ENCODE data around the gene LACC1. TPM values are rescaled to one million over a fixed set of nuclear protein-coding genes. Genes with fewer than 3 reads are reported as not detected.

LACC1 gene
- total and polyA plus RNA-seq, 2 of the 13 experiments (the other 11 are each of a cell fraction or from before 2014, with no cell fraction given) = 0.92 to 1.7 TPM

GRCh38 chr13:43878892-43879754 lies 581 bp upstream of the LACC1 start, which contains the start of gene CCDC122 (continued):
- TF ChIP-seq, protein P1, sequence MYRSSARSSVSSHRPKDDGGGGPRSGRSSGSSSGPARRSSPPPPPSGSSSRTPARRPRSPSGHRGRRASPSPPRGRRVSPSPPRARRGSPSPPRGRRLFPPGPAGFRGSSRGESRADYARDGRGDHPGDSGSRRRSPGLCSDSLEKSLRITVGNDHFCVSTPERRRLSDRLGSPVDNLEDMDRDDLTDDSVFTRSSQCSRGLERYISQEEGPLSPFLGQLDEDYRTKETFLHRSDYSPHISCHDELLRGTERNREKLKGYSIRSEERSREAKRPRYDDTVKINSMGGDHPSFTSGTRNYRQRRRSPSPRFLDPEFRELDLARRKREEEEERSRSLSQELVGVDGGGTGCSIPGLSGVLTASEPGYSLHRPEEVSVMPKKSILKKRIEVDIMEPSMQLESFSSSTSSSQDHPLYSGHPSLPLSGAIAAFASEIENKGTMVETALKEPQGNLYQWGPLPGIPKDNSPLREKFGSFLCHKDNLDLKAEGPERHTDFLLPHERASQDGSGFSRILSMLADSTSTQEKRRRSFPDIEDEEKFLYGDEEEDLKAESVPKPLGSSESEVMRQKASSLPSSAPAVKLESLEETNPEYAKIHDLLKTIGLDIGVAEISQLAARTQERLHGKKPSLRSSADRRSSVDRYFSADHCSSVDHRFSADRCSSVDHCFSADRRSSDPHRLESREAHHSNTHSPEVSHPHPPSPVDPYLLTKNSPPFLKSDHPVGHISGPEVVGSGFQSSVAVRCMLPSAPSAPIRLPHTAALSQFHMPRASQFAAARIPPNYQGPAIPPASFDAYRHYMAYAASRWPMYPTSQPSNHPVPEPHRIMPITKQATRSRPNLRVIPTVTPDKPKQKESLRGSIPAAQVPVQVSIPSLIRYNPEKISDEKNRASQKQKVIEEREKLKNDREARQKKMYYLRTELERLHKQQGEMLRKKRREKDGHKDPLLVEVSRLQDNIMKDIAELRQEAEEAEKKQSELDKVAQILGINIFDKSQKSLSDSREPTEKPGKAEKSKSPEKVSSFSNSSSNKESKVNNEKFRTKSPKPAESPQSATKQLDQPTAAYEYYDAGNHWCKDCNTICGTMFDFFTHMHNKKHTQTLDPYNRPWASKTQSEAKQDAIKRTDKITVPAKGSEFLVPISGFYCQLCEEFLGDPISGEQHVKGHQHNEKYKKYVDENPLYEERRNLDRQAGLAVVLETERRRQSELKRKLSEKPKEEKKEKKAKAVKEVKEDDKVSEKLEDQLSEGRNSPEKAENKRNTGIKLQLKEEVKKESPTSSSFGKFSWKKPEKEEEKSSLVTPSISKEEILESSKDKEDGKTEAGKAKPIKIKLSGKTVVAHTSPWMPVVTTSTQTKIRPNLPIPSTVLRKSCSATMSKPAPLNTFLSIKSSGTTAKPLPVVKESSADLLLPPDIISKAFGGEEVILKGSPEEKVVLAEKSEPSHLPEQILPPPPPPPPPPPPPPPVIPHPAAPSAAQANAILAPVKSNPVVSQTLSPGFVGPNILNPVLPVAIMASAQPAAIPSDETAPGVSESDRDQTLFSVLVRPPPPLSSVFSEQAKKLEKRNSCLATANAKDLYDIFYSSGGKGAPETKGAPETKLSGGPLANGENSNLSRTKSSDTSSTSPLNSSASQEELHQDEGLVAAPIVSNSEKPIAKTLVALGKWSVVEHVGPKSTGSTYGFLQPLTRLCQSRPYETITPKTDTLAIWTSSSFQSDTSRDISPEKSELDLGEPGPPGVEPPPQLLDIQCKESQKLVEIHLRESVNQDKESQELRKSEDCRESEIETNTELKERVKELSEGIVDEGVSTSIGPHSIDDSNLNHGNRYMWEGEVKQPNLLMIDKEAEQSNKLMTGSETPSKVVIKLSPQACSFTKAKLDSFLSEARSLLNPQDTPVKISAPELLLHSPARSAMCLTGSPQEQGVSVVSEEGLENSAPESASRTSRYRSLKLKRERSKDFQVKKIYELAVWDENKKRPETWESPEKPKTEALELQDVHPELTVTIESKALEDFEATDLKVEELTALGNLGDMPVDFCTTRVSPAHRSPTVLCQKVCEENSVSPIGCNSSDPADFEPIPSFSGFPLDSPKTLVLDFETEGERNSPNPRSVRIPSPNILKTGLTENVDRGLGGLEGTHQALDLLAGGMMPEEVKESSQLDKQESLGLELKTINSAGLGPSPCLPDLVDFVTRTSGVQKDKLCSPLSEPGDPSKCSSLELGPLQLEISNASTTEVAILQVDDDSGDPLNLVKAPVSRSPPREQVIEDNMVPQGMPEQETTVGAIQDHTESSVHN (CRISPR knock-in tag; IDR thresholded peaks at IDR 0.05) = no peak
- TF ChIP-seq ZNF572 (CRISPR knock-in tag; IDR thresholded peaks at IDR 0.05) (peak; percentile 59; the same call in 1 of the 2 replicates), ZKSCAN5 (CRISPR knock-in tag; IDR thresholded peaks at IDR 0.05) (no peak), EEA1 (CRISPR knock-in tag; IDR thresholded peaks at IDR 0.05; ENCODE audit: borderline replicate concordance) (no peak; the same call in none of the 2 replicates), RFX1 (IDR thresholded peaks at IDR 0.05) (no peak), ZNF275 (CRISPR knock-in tag; IDR thresholded peaks at IDR 0.05; ENCODE audit: borderline replicate concordance) (no peak), BRCA1 (CRISPR knock-in tag; IDR thresholded peaks at IDR 0.05) (no peak), SETDB1 (CRISPR knock-in tag; IDR thresholded peaks at IDR 0.05; ENCODE audit: borderline replicate concordance) (peak; percentile 77; the same call in 1 of the 2 replicates), KDM5B (CRISPR knock-in tag; IDR thresholded peaks at IDR 0.05; ENCODE audit: borderline replicate concordance) (peak; percentile 96; the same call in 1 of the 2 replicates), ZNF720 (CRISPR knock-in tag; IDR thresholded peaks at IDR 0.05) (no peak), ARID2 (CRISPR knock-in tag; IDR thresholded peaks at IDR 0.05; ENCODE audit: borderline replicate concordance) (0 out of 2 replicates have a peak, but pooled peaks have one; percentile 59), FOXK1 (CRISPR knock-in tag; IDR thresholded peaks at IDR 0.05; ENCODE audit: borderline replicate concordance, low read depth) (0 out of 2 replicates have a peak, but pooled peaks have one; percentile 12), ZNF691 (CRISPR knock-in tag; IDR thresholded peaks at IDR 0.05; ENCODE audit: borderline replicate concordance, low read depth) (peak; percentile 85), ZNF570 (CRISPR knock-in tag; IDR thresholded peaks at IDR 0.05; ENCODE audit: borderline replicate concordance) (no peak)
- TF ChIP-seq, protein P2, sequence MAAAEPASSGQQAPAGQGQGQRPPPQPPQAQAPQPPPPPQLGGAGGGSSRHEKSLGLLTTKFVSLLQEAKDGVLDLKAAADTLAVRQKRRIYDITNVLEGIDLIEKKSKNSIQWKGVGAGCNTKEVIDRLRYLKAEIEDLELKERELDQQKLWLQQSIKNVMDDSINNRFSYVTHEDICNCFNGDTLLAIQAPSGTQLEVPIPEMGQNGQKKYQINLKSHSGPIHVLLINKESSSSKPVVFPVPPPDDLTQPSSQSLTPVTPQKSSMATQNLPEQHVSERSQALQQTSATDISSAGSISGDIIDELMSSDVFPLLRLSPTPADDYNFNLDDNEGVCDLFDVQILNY (CRISPR knock-in tag; conservative IDR thresholded peaks at IDR 0.05) = peak; percentile 66
- TF ChIP-seq, protein P3, sequence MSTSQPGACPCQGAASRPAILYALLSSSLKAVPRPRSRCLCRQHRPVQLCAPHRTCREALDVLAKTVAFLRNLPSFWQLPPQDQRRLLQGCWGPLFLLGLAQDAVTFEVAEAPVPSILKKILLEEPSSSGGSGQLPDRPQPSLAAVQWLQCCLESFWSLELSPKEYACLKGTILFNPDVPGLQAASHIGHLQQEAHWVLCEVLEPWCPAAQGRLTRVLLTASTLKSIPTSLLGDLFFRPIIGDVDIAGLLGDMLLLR (CRISPR knock-in tag; IDR thresholded peaks at IDR 0.05) = 0 out of 2 replicates have a peak, but pooled peaks have one; percentile 15

Data from HepG2 (cell line).